ENCODE results near the gene EIF5A. TPM values are rescaled to one million over a fixed set of nuclear protein-coding genes. Genes with fewer than 3 reads are reported as not detected.

The EIF5A gene
- total RNA-seq, 1 experiment from 2014 or later = 1,139 TPM

DNA sequence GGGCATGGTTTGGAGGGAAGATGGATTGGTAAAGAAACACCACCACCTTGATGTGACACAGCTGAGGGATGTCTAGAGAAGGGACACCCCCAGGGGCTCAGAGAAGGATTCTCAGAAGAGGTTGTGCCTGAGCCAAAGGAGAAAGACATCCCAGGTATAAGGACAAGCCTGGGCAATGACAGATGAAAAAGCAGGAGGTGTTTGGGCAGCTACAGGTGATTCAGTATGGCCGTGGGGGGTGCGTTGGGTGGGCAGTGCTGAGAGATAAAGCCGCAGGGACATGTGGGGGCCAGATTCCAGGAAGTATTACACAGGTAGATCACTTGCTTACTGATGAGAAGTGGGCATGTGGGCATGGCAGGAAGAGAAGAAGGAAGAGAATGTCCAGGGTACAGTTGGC is 54.5 kb downstream of the EIF5A start:
- Histone ChIP-seq H3K79me2 (ENCODE audit: insufficient read depth, low read length) (no peaks in the 10 kb centered on the region), H3K27ac (ENCODE audit: low read depth, low read length) (no peak overlapping the region), H3K27me3 (ENCODE audit: insufficient read depth, low read length) (no peaks in the 10 kb centered on the region), H4K20me1 (ENCODE audit: insufficient read depth) (no peaks in the 10 kb centered on the region), H3K9me3 (ENCODE audit: control insufficient read depth in 1 of 2, insufficient read depth in 1 of 2, low read depth in 1 of 2, low read length in 2 of 2) (no peaks in the 10 kb centered on the region), H3K9ac (ENCODE audit: low read length) (no peak overlapping the region), H3K4me3 (replicated peaks in 1 of 2; ENCODE audit: low read depth in 1 of 2, low read length in 2 of 2) (no peak overlapping the region), H3K9me2 (ENCODE audit: insufficient read depth) (no peaks in the 10 kb centered on the region), H3K4me1 (ENCODE audit: control insufficient read depth in 1 of 2, insufficient read depth in 2 of 2, low read length in 2 of 2) (peaks cover 11 to 23% of the 10 kb centered on the region in 2 experiments), H2AFZ (ENCODE audit: low read depth, low read length, poor library complexity, severe bottlenecking) (no peak overlapping the region), H3K36me3 (ENCODE audit: control insufficient read depth in 1 of 2, insufficient read depth in 2 of 2, low read length in 2 of 2) (no peaks in the 10 kb centered on the region), H3K4me2 (ENCODE audit: low read length) (no peak overlapping the region)
- TF ChIP-seq, protein P1, sequence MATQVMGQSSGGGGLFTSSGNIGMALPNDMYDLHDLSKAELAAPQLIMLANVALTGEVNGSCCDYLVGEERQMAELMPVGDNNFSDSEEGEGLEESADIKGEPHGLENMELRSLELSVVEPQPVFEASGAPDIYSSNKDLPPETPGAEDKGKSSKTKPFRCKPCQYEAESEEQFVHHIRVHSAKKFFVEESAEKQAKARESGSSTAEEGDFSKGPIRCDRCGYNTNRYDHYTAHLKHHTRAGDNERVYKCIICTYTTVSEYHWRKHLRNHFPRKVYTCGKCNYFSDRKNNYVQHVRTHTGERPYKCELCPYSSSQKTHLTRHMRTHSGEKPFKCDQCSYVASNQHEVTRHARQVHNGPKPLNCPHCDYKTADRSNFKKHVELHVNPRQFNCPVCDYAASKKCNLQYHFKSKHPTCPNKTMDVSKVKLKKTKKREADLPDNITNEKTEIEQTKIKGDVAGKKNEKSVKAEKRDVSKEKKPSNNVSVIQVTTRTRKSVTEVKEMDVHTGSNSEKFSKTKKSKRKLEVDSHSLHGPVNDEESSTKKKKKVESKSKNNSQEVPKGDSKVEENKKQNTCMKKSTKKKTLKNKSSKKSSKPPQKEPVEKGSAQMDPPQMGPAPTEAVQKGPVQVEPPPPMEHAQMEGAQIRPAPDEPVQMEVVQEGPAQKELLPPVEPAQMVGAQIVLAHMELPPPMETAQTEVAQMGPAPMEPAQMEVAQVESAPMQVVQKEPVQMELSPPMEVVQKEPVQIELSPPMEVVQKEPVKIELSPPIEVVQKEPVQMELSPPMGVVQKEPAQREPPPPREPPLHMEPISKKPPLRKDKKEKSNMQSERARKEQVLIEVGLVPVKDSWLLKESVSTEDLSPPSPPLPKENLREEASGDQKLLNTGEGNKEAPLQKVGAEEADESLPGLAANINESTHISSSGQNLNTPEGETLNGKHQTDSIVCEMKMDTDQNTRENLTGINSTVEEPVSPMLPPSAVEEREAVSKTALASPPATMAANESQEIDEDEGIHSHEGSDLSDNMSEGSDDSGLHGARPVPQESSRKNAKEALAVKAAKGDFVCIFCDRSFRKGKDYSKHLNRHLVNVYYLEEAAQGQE (IDR thresholded peaks at IDR 0.05; ENCODE audit: low read depth) = no peak
- TF ChIP-seq ZFX (IDR thresholded peaks at IDR 0.05) (no peak), FOSL1 (IDR thresholded peaks at IDR 0.05; ENCODE audit: low read depth) (no peak), RAD21 (IDR thresholded peaks at IDR 0.05; ENCODE audit: low read depth) (no peak), EGR1 (IDR thresholded peaks at IDR 0.05; ENCODE audit: low read depth) (no peak), ELF1 (IDR thresholded peaks at IDR 0.05; ENCODE audit: borderline replicate concordance, low read depth) (no peak), TCF7L2 (IDR thresholded peaks at IDR 0.05; ENCODE audit: borderline replicate concordance, extremely low read depth, insufficient read depth, insufficient read length) (no peak), CBX3 (IDR thresholded peaks at IDR 0.05; ENCODE audit: low read depth) (no peak), SIN3A (IDR thresholded peaks at IDR 0.05; ENCODE audit: low read depth) (no peak), POLR2A (IDR thresholded peaks at IDR 0.05; ENCODE audit: borderline replicate concordance, extremely low read depth, insufficient read depth, insufficient read length) (no peak), ZNF274 (IDR thresholded peaks at IDR 0.05; ENCODE audit: low read depth, low read length) (no peak), JUND (IDR thresholded peaks at IDR 0.05) (no peak), SRF (IDR thresholded peaks at IDR 0.05; ENCODE audit: low read depth) (no peak), SP1 (IDR thresholded peaks at IDR 0.05; ENCODE audit: low read depth) (no peak), CEBPB (IDR thresholded peaks at IDR 0.05; ENCODE audit: low read depth) (no peak), EZH2 (IDR thresholded peaks at IDR 0.05) (no peak), POLR2AphosphoS5 (IDR thresholded peaks at IDR 0.05; ENCODE audit: low read depth, low read length) (no peak)
- TF ChIP-seq, protein P2, sequence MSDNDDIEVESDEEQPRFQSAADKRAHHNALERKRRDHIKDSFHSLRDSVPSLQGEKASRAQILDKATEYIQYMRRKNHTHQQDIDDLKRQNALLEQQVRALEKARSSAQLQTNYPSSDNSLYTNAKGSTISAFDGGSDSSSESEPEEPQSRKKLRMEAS (IDR thresholded peaks at IDR 0.05) = no peak
- TF ChIP-seq, protein P3, sequence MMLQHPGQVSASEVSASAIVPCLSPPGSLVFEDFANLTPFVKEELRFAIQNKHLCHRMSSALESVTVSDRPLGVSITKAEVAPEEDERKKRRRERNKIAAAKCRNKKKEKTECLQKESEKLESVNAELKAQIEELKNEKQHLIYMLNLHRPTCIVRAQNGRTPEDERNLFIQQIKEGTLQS (IDR thresholded peaks at IDR 0.05) = no peak
- TF ChIP-seq, protein P4, sequence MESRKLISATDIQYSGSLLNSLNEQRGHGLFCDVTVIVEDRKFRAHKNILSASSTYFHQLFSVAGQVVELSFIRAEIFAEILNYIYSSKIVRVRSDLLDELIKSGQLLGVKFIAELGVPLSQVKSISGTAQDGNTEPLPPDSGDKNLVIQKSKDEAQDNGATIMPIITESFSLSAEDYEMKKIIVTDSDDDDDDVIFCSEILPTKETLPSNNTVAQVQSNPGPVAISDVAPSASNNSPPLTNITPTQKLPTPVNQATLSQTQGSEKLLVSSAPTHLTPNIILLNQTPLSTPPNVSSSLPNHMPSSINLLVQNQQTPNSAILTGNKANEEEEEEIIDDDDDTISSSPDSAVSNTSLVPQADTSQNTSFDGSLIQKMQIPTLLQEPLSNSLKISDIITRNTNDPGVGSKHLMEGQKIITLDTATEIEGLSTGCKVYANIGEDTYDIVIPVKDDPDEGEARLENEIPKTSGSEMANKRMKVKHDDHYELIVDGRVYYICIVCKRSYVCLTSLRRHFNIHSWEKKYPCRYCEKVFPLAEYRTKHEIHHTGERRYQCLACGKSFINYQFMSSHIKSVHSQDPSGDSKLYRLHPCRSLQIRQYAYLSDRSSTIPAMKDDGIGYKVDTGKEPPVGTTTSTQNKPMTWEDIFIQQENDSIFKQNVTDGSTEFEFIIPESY (IDR thresholded peaks at IDR 0.05; ENCODE audit: extremely low read depth, insufficient replicate concordance, low read length) = no peak
- ChIA-PET POLR2A (no interaction called here), CTCF (interaction anchor here (1.5 kb wide), 1 partner anchor 199 kb away, joined by 3 read pairs; no protein-coding TSS in a partner anchor), RAD21 (ENCODE audit: low non-redundant PET in 1 of 2, low total read pairs in 2 of 2, uncharacterized antibody in 2 of 2, unreplicated experiment in 2 of 2) (no interaction called here)
- ATAC-seq (no peak), DNase-seq (ENCODE audit: low read depth, low spot score) (no peak)
- intact Hi-C loops (cut with micrococcal nuclease) = no loop called here
- no TSS peak for BruUV-seq (replicated peaks)

Measured in HCT116 (cell line).